Hepatocyte (in vitro differentiated cells): Measurements from ENCODE around the gene CHRNA4.

Experiments
- EZH2 ChIP-seq: fragments of 200-600 bp; sonication (generic); IDR thresholded peaks from 2 replicates; pipeline ENCODE4 v1.6.1; 2016; ENCODE audit warnings: antibody characterized with exemption, mild to moderate bottlenecking, borderline replicate concordance
- TF ChIP-seq, protein P1 (sequence below): fragments of 200-600 bp; sonication (generic); IDR thresholded peaks from 2 replicates; pipeline ENCODE4 v1.5.1; 2016; ENCODE audit warnings: antibody characterized with exemption, mild to moderate bottlenecking; ENCODE audit not compliant: poor library complexity

DNA sequence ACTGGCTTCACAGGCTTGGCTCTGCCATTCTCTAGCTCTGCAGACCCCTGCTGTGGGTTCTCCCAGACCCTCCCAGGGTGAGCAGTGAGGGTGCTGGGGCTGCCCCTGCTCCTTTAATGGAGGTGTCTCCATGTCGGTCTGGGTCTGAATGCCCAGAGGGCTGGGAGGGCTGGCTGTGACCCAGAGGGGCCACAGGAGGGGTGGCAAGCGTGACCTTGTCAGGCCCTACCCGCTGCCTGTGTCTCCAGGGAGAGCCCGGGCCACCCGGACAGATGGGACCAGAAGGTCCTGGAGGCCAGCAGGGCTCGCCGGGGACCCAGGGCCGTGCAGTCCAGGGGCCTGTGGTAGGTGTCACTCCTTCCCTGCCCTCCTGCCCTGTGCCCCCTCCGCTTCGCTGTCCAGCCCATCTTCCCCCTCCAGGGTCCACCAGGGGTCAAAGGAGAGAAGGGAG is 36.1 kb downstream of the CHRNA4 start:
- TF ChIP-seq, protein P1, sequence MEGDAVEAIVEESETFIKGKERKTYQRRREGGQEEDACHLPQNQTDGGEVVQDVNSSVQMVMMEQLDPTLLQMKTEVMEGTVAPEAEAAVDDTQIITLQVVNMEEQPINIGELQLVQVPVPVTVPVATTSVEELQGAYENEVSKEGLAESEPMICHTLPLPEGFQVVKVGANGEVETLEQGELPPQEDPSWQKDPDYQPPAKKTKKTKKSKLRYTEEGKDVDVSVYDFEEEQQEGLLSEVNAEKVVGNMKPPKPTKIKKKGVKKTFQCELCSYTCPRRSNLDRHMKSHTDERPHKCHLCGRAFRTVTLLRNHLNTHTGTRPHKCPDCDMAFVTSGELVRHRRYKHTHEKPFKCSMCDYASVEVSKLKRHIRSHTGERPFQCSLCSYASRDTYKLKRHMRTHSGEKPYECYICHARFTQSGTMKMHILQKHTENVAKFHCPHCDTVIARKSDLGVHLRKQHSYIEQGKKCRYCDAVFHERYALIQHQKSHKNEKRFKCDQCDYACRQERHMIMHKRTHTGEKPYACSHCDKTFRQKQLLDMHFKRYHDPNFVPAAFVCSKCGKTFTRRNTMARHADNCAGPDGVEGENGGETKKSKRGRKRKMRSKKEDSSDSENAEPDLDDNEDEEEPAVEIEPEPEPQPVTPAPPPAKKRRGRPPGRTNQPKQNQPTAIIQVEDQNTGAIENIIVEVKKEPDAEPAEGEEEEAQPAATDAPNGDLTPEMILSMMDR: no peak
- TF ChIP-seq EZH2: no peak
